Lower leg skin (tissue), 4 donors: ENCODE data around the gene MRPL57. TPM values are rescaled to one million over a fixed set of nuclear protein-coding genes. Genes with fewer than 3 reads are reported as not detected.

Experiments used
- DNase-seq, 2 donors: peaks; one replicate each; pipeline ENCODE4 v3.0.0-alpha.2; 2019; ENCODE audit warnings: low spot score in 2 of 2
- H3K4me3 ChIP-seq: fragments of 200-600 bp; sonication (generic); 2 replicates; pipeline ENCODE4 v1.5.1; 2017; ENCODE audit warnings: mild to moderate bottlenecking, low read depth; ENCODE audit not compliant: poor library complexity, severe bottlenecking
- CTCF ChIP-seq, 3 donors: fragments of 450-650 bp; IDR thresholded peaks; one replicate each; pipeline ENCODE4 v1.5.1; 2016; ENCODE audit warnings: antibody characterized with exemption in 3 of 3, mild to moderate bottlenecking in 3 of 3, moderate library complexity in 2 of 3
- POLR2A ChIP-seq, 2 donors: fragments of 450-650 bp; IDR thresholded peaks; one replicate each; pipeline ENCODE4 v1.6.1; 2016 to 2017; ENCODE audit warnings: antibody characterized with exemption in 2 of 2, mild to moderate bottlenecking in 1 of 2, moderate library complexity in 1 of 2
- WGBS, 2 donors: methylation state at CpG; one replicate each; pipeline ENCODE4 v1.1.5; 2018; 5-methylcytosine and 5-hydroxymethylcytosine counted together
- intact Hi-C: fragments of 100-400 bp; cut with DNase I; formaldehyde crosslinking; loops from one replicate; pipeline ENCODE4 v1.15.0; 2023; ENCODE audit warnings: low total_unique reads
- total RNA-seq, 4 donors: library from RNA; depleted of rRNA; stranded (reverse); fragments of >200 nt; gene quantifications; one replicate each; pipeline ENCODE4 v1.1.0, GENCODE V29; 2016

MRPL57 gene
- total RNA-seq, 4 donors from 2014 or later: 27.2 to 42.1 (median 29.8) TPM

GRCh38 chr13:21138561-21138960 is 37.9 kb upstream of the MRPL57 start:
- no peak for DNase-seq
- no peak overlapping the region for H3K4me3 ChIP-seq
- TF ChIP-seq POLR2A (IDR thresholded peaks at IDR 0.05): no peak
- no peak for TF ChIP-seq CTCF (IDR thresholded peaks at IDR 0.05)
- 85 to 88% methylated on average over 1 of the region's 1 CpG for WGBS, 2 donors
- intact Hi-C loops: no loop called here

- TF ChIP-seq CTCF (IDR thresholded peaks at IDR 0.05): no peak
- no peak for TF ChIP-seq POLR2A (IDR thresholded peaks at IDR 0.05)
- intact Hi-C loops: no loop called here
- WGBS, 2 donors: 90 to 92% methylated on average over 12 of the region's 12 CpGs
Measured at GRCh38 chr13:21139374-21139773, 37.1 kb upstream of the MRPL57 start.

GRCh38 chr13:21142766-21143165 is 33.7 kb upstream of the MRPL57 start:
- intact Hi-C loops: no loop called here
- TF ChIP-seq CTCF (IDR thresholded peaks at IDR 0.05) (no peak), POLR2A (IDR thresholded peaks at IDR 0.05) (no peak)
- no peak for DNase-seq
- H3K4me3 ChIP-seq: no peak overlapping the region
- WGBS, 2 donors: 91 to 93% methylated on average over 3 of the region's 3 CpGs

More at GRCh38 chr13:21139374-21139773, 37.1 kb upstream of the MRPL57 start:
- no peak overlapping the region for H3K4me3 ChIP-seq
- DNase-seq: no peak

GRCh38 chr13:21147827-21148226 is 28.6 kb upstream of the MRPL57 start:
- TF ChIP-seq POLR2A (IDR thresholded peaks at IDR 0.05): no peak
- no peak for TF ChIP-seq CTCF (IDR thresholded peaks at IDR 0.05)
- intact Hi-C loops: no loop called here
- DNase-seq: no peak
- WGBS, 2 donors: 63 to 94% methylated on average over 3 to 4 of the region's 4 CpGs
- H3K4me3 ChIP-seq: no peak overlapping the region

- intact Hi-C loops: no loop called here
Measured at GRCh38 chr13:21148557-21149258, 27.8 kb upstream of the MRPL57 start.

More at GRCh38 chr13:21148557-21149258, 27.8 kb upstream of the MRPL57 start:
- TF ChIP-seq CTCF (IDR thresholded peaks at IDR 0.05) (no peak), POLR2A (IDR thresholded peaks at IDR 0.05) (no peak)
- DNase-seq: no peak
- no peak overlapping the region for H3K4me3 ChIP-seq
- 68 to 69% methylated on average over 5 of the region's 5 CpGs for WGBS, 2 donors
